Fibroblast of peridontal ligament (primary cell): ENCODE measurements around the gene CBX5.
A peak's percentile ranks its signal among the peaks of the same experiment; 100 is the strongest.

ENCODE experiments used
- DNase-seq: peaks from one replicate; pipeline ENCODE4 v3.0.0-alpha.2; 2010; ENCODE audit errors: extremely low read depth

Gene CBX5

GRCh38 chr12:54225666-54226065, 54.3 kb downstream of the CBX5 start:
- peak; percentile 60 for DNase-seq

GRCh38 chr12:54222609-54223008, 57.3 kb downstream of the CBX5 start:
- peak; percentile 97 for DNase-seq

DNA sequence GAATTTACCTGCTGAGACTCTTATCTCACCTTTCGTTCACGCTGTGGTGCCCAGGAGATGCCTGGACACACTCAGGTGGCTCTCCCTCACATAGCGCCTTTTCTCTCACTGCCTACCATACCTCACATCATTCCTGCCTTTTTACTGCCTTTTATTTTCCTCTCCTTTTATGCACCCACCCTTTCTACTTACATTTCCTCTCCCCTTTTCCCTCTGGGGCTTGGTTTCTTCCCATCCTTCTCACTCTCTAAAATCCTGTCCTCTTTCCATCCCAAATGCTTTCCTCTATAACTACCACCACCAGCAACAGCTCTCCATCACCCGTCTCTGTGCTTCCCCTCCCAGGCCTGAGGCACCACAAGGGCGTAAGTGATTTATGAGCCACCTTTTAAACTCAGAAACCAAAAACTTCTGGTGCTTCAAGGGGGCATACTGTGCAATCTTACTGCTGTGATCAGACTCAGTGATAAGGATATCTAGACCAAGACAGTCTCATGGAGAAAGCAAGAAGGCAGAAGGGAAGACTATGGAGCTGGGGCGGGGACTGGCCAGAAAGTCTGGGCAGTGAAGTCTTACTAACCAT, 58.4 kb downstream of the CBX5 start:
- DNase-seq = no peak

DNA sequence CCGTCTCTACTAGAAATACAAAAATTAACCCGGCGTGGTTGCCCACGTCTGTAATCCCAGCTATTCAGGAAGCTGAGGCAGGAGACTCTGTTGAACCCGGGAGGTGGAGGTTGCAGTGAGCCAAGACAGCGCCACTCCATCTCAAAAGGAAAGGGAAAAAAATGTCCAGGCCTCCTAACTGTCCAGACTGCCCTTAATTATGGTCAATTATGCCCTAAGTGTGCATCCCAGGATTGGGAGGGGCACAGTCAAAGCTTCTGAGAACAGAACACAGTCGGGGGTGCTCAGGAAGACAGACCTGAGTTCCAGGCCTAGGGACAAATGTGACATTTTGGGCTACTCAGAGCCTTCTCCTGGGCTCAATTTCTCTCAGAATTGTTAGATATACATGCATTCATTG, 59.4 kb downstream of the CBX5 start:
- DNase-seq = no peak

DNA sequence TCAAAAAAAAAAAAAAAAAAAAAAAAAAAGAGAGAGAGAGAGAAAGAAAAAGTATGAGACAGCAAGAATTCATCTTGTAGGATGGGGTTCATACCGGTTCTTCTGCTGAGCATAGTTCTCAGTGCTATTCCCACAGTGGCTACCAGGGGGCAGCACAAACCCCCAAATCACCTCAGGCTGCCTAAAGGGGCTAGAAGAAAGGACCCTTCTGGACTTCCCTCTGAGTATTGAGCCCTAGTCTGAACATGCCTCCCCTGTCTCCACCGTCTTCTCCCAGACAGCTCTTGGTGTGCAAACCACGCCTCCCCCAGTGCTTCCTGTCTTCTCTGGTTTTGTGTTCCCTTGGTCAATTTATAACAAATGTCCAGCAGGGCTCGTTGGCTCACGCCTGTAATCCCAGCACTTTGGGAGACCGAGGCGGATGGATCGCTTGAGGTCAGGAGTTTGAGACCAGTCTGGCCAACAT, 59.8 kb downstream of the CBX5 start:
- DNase-seq = peak; percentile 80

DNA sequence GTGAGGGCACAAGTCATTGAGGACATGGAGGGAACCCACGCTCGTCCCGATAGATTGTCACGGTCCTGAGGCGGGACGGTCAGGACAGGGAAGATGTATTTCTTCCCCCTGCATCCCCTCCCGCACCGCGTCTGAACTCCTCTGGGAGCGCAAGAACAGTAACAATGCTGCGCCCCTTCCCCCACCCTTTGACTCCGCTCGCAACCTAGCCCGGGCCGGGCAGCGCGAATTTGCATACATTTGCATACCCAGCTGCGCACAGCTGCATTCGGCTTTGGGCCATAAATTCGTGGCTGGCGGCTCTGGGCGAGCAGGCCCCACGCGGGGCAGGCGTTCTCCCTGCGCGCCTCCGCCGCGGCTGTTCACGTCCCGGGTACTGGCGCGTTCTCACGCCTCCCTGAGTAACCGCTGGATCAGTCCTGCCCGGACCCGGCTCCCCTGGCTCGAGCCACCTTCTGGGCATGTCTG, 62.1 kb downstream of the CBX5 start:
- DNase-seq = no peak

- DNase-seq = peak; percentile 76
These were observed 62.9 kb downstream of the CBX5 start for GRCh38 chr12:54216797-54217661.

GRCh38 chr12:54215989-54216796, 63.7 kb downstream of the CBX5 start:
- no peak for DNase-seq

GRCh38 chr12:54214553-54215406, 65.1 kb downstream of the CBX5 start:
- DNase-seq = peak; percentile 81

DNA sequence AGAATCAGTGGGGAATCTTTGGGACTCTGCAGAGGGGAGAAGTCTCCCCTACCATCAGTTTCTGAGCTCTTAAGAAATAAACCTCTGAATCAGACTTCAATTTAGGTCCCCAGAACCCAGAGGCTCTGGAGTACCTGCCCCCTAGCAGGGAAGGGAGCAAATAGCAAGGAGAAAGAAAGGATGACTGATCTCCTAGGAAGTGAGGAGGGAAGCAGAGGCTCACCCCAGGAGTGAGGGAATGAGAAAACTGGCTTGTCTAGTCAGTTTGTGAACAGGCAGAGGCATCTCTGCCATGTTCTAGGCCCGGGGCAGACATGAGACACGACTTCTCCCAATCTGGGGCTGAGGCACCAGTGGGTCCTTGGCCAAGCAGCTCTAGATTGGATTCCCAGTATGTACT, 66.8 kb downstream of the CBX5 start:
- DNase-seq = no peak

DNA sequence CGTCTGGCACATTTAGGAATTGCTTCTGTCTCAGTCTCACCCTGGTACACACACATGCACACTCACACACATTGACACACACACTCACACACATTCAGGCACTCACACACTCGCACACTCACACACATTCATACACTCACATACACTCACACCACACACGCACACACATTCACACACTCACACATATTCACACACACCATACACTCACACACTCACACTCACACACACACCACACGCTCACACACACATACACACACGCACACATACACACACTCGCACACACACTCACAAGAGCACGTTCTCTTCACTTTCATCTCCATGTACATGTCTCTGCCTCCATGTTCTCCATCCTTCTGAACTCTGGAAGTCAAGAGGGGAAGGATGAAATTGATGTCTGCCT, 68.0 kb downstream of the CBX5 start:
- DNase-seq = no peak

- no peak for DNase-seq
These were observed 69.5 kb downstream of the CBX5 start for GRCh38 chr12:54210400-54210790.

DNA sequence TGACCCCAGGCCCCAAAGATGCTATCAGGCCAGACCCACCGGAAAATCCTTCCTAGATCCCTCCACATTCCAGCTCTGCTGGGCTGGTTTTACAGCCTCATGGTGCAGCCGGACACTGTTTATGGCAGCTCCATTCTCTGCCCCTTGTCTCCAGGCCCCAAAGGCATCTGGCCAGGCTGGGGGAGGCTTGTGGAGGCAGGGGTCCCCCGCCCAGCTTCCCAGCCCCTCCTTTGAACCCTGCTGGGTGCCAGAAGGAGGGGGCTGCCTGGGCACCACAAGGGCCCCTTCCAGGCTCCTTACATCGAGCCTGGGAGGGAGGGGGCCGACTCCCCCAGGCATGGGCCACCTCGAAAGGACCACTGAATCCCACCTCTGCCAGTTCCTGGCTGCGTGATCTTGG, 71.3 kb downstream of the CBX5 start:
- DNase-seq = no peak

DNA sequence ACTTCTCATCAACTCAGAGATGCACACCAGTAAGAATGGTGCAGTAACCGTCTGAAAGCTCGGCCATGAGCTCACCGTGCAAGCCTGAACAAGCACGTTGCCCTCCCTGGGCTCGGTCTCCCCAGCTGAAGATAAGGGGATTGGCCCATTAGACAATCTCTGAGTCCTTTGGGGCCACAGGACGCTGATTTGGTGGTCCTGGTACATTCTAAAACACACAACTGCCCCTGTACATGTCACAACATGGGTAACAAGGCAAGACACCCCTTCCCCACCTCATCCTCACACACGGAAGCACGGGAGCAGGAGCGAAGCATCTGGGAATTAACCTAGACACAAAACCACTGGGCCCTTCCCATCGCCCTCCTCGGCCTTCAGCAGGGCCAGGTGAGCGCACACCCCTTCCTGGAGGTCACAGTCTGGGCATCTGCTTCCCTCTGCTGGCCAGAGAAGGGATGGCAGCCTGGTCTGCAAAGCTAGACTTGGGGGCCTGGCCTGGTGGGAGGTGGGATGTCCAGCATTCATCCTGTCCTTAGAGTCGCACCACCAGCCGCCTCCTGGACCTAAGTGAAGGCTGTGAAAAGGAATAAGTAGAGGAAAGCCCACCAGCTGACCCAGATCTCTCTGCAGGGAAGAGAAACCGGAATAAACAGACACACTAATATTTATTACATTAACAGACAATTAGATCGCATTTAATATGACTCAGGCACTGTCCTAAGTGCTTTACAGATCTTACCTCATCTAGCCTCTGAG, 72.2 kb downstream of the CBX5 start:
- no peak for DNase-seq

GRCh38 chr12:54206791-54207190, 73.1 kb downstream of the CBX5 start:
- no peak for DNase-seq

- DNase-seq = no peak
These were observed 75.6 kb downstream of the CBX5 start for GRCh38 chr12:54204316-54204715.

- DNase-seq = peak; percentile 72
These were observed 78.7 kb downstream of the CBX5 start for GRCh38 chr12:54201001-54201794.

GRCh38 chr12:54200412-54200811, 79.5 kb downstream of the CBX5 start:
- DNase-seq = no peak

- no peak for DNase-seq
These were observed 80.0 kb downstream of the CBX5 start for GRCh38 chr12:54199917-54200316.

- no peak for DNase-seq
These were observed 80.9 kb downstream of the CBX5 start for GRCh38 chr12:54199034-54199433.
